ENCODE data around the gene TRERF1.

Gene TRERF1

GRCh38 chr6:42287756-42288155, 164.0 kb downstream of the TRERF1 start:
- no peak for DNase-seq (ENCODE audit: extremely low read depth in 1 of 2, low read depth in 1 of 2)

DNA sequence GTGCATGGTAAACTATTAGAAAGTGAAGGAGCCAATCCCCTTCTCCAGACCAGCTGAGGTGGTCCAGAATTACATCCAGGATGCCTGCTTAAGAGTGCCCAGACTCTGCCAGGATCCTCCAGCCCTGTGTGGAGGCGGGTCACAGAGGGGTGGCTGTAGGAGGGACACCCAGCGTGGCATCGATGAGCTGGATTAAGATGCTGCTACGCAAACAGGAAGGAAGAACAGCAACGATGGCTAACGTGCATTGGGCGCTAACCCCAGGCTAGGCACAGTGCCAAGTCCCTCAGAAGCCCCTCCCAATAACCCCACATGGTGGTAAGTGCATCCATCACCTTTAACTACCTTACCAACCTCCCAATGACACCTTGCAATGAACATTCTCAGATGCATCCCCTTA, 170.2 kb downstream of the TRERF1 start:
- DNase-seq (ENCODE audit: extremely low read depth in 1 of 2, low read depth in 1 of 2): no peak

DNA sequence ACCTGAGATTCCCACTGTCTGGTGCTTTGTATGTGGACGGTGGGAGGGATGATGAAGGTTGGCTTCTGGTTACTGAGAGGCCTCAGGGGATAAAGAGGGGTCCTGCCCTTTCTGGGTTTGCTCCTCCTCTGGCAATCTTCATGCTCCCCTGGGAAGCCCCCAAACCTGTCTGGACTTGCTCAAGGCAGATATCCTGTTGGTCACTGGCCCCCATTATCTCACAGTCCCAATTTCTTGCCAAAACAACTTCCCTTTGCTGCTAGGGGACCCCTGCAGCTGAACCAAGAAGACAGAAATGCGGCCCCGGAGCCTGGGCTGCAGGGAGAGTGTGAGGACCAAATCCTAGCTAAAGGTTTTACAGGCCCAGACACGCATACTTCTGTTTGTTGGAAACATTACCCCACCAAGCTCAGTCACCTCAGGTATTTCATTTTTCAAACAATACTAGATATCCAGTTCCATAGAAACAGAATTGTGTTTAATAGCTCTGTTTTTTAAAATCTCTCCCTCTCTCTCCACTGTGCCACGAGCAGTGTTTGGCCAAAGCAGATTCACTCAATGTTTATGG, 170.7 kb downstream of the TRERF1 start:
- DNase-seq (ENCODE audit: extremely low read depth in 1 of 2, low read depth in 1 of 2): no peak

DNA sequence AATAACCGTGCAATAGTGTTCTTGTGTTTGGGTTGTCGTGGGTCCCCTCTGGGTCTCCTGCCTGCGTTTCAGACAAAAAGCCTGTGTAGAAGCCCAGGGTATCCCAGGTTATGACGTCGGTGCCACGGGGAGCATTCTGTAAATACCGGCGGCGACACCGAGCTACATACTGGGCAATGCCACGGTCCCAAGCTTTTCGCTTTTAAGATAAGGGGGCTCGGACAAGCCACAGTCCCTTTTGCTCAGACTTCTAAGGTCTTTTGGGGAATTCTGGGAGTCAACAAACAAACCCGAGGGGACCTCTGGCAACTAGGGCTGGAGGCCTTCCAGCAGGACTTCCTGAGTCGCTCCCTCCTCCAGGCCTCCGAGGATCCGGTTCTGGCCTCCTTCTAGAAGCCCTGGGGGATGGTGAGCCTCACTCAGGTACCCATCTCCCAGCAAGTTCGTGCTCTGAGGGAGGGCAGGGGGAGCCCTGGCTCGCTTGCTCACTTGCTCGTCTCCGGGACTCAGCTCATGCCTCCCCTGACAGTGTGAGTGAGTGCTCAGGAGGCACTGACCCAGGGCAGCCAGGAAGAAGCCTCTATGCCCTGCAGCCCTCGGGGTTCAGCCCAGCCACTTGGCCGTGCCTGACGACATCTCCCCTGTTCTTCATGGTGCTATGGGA, 171.6 kb downstream of the TRERF1 start:
- no peak for DNase-seq (ENCODE audit: extremely low read depth in 1 of 2, low read depth in 1 of 2)

- DNase-seq (ENCODE audit: extremely low read depth in 1 of 2, low read depth in 1 of 2): peak in 1 of 2 donors; percentile 25
Measured at GRCh38 chr6:42279144-42279781, 172.5 kb downstream of the TRERF1 start.

DNA sequence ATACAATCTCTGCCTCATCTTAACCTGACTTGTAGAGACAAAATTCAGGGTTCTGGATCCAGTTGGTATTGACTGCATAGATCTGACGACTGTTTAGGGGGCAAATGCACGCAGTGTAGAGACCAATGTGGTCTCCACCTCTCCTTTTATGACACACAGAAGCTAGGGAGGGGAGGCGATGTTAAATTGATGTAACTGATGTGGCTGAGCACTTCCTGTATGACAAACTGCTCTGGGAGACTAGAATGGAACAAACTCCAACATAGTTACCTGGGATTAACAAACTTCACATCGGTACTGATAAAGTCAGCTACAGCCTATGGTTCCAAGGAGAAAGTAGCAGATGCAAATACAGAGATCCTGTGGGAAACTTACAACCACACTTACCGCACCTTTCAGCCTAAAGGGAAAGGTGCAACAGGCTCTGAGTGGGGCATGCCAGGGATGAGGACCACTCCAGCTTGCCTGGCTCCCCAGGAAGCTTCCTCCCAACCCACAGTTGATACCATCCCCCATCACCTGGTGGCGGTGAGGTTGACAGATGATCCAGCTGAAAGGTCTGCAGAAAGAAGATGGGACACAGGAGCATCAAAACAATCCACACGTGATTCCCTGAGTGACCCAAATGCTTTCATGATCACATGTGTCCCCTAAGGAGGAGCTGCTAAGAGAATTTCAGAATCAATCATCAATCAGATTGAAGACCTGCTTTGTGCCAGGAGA, 173.4 kb downstream of the TRERF1 start:
- DNase-seq (ENCODE audit: extremely low read depth in 1 of 2, low read depth in 1 of 2): no peak

DNA sequence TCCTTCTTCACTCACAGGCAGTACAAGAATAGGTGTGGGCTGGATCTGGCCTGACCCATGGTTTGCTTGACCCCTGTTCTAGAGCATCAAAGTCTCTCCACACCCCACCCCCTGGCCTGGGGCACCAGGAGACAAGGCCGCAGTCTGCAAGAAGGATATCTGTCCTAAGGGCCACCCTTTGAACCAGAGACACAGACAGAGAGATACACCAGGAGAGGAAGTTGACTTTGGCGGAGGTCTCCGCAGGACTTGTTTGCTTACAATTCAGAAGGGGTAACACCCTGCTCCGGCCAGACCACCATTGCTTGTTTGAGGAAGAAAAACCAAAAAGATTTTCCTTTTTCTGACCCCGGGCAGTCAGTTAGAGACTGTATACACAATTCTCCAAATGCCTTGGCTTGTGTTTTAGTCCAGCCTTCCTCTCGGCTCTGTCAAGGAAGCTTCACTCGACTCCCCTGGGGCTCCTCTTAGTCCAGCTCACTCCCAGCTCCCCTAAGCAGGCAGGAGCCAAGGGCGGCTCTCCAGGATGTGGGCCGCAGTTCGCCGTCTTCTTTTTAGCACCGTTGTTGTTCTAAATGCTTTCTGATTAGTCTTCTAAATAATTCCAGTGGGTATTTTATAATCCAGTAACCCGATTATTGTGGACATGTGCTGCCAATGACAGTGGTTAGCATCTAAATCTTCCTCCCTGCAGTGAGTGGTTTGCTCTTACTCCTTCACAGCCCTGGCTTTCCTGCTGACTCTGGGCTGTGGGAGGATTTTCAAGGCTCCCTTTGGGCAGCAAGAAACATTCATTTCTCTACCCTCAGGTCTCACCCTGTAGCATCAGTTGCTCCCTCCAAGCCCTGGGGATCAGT, 175.5 kb downstream of the TRERF1 start:
- no peak for DNase-seq (ENCODE audit: extremely low read depth in 1 of 2, low read depth in 1 of 2)

DNA sequence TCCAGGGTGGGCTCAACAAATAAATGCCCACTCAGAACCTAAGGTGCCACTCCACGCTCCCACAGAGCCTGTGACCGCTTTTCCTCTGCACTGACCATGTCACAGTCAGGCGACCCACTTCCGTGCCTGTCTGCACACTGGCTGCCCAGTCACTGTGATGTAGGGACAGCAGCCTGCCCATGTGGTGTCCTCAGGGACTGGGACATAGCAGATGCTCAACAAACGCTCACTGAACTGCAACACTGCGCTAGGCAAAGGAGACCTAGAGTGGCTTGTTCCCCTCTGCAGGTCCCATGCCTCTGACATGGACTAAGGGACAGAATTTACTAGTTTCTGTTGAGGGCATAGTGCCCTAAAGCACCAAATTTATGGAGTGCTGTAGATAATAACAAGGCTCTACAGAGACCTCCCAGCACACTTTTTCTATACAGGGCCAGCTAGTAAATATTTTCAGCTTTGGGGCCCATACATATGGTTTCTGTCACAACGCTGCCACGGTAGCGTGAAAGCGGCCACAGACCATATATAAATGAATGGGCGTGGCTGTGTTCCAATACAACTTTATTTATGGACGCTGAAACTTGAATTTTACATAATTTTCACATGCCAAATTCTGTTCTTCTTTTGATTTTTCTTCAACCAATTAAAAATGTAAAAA, 176.2 kb downstream of the TRERF1 start:
- no peak for DNase-seq (ENCODE audit: extremely low read depth in 1 of 2, low read depth in 1 of 2)

DNA sequence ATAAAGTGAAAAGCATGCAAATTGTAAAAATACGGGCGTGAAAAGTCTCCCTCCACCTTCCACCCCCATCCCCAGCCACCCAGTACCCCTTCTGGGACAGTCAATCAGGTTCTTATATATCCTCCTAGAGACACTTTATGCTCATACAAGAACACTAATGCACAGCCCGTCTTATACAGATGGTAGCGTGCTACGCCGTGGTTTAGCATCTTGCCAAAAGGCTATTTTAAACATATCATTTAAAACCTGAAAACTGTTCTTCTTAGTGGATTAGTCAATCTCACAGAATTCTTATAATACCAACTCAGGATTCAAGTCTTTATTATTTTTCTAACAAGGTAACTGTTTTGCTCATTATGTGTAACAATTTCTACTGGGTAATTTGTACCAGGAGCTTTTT, 176.8 kb downstream of the TRERF1 start:
- DNase-seq (ENCODE audit: extremely low read depth in 1 of 2, low read depth in 1 of 2): no peak

DNA sequence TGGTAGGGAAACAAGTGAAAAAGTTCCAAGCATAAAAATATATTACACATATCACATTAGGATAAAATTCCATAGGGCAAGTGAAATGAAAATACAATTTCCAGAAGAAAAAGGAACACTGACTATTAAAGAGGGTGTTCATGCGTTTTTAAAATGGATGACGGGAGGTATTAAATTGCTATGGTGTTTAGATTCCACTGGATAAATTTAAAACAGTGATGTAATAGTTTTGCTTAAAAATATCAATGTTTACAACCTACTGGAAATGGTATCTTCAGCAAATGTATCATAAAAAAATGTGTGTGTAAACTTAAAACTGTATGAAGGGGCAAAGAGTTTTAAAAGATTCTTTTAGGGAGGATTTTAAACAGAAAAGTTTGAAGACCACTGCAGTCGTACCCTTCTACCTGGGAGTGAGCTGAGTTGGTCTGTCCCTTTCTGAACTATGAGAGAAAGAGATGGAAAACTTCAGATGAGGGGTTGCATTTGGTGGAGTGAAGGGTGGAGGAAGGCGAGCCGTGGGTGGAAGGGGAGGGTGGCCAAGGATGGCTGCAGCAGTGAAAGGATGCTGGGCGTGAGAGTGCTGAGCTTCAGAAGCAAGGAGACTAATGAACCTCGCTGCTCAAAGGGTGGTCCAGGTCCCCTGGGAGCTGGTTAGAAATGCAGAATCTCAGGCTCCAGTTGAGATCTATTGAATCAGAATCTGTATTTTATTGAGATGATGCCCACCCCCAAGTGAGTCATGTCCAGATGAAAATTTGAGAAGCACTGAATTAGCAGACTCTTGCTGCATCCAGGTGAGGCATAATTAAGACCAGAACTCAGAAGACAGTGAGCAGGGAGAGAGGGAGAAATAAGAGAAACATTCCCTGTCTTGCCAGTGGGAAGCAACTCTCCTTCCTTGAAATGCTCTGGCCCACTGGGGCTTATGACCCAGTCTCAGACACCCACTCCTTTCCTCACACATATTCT, 179.6 kb downstream of the TRERF1 start:
- DNase-seq (ENCODE audit: extremely low read depth in 1 of 2, low read depth in 1 of 2): no peak

- DNase-seq (ENCODE audit: extremely low read depth in 1 of 2, low read depth in 1 of 2): no peak
Measured at GRCh38 chr6:42269974-42270510, 181.7 kb downstream of the TRERF1 start.

GRCh38 chr6:42269553-42269952, 182.2 kb downstream of the TRERF1 start:
- DNase-seq (ENCODE audit: extremely low read depth in 1 of 2, low read depth in 1 of 2): peak in 1 of 2 donors; percentile 23

DNA sequence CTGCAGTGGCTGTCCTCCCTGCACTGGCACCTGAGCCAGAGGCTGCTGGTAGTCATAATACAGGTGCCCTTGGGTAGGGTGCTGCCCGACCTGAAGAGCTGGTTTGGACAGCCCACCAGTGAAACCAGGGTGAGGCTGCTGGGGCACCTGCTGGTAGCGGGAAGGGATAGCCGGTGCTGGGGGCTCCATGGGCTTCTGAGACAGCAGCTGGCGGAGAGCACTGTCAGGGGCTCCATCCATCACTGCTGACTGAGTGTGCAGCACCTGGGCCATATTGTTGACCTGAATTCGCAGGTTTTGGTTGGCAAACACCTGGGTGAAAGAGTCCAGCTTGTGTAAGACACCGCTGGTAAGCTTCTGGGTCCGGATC, 182.9 kb downstream of the TRERF1 start:
- DNase-seq (ENCODE audit: extremely low read depth in 1 of 2, low read depth in 1 of 2): no peak

- no peak for DNase-seq (ENCODE audit: extremely low read depth in 1 of 2, low read depth in 1 of 2)
Measured at GRCh38 chr6:42268016-42268834, 183.5 kb downstream of the TRERF1 start.

DNA sequence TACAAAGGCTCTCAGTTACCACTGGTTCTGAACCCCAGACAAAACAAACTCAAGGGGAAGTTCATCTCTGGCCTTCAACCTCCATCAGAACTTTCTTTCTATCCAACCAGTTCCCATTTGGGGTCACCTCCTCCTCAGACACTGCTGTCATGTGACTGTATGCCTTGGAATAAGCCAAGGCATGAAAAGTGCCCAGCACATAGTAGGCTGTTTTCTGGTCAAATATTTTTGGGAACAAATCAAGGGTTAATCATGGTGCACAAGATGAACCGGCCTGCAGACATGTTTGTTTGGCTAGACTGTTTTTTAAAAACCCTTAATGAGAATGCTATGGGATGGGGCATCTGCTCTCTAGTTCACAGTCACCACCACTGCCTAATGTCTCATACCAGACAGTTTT, 185.2 kb downstream of the TRERF1 start:
- DNase-seq (ENCODE audit: extremely low read depth in 1 of 2, low read depth in 1 of 2): no peak

DNA sequence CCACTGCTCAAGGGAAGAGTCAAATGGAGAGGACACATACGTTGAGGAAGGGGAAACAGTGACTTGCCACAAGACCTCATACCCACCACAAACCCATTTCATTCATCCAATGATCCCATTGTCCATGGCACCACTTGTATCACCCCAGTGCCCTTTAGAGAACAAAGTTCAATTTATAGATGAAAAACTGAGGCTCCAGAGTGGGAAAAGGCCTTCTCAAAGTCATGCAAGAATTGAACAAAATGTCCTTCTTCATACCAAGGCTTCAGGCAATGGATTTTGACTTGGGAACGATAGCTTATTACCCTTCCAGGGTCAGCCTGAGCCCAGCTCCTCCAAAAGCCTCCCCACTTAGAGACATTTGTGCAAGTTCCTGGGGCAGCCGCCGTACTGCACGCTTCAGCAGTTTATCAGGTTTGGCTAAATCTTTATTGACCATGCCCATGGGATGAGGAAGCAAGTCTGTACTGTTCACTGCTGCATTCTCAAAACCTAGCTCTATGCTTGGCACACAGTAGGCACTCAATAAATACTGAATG, 186.8 kb downstream of the TRERF1 start:
- DNase-seq (ENCODE audit: extremely low read depth in 1 of 2, low read depth in 1 of 2): no peak

DNA sequence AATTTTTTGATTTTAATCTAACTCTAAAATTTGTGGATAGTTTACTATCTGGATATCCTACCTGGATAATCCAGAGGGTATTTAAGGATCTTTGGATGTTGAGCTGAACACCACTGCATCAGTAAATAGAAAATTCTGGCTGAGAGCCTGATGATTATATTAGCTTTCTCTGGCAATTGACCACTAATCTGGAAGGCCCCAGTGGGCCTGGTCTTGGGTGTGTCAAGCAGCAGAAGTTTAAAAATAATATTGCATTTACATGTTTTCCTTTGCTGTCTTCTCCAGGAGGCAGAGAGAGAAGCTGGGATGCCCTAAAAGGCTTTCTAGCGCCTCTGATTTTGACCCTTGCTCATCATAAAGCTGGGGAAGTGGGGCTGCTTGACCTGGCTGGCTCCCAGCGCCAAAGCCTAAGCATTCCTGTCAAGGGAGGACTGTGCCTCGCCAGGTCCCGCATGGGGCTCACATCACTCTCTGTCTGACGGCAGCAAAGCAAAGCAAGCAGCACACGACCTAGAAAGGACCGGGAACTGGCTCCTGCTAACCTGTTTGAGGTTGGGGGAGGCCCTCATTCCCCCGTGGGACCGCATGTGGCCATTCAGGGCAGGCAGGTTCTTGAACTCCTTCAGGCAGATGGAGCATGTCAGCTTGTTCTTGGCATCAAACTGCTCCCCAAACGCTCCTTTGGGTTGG, 187.4 kb downstream of the TRERF1 start:
- no peak for DNase-seq (ENCODE audit: extremely low read depth in 1 of 2, low read depth in 1 of 2)

All from stimulated activated CD8-positive, alpha-beta memory T cell treated with anti-CD3 and anti-CD28 coated beads, Interleukin-7, amount 100 ng/mL, for 48 hours (primary cell).